GM21737 (cell line): ENCODE data around the gene ABR.
"Not testable (repeated sequence)": the region's sequence is repeated elsewhere in the genome, so short reads cannot be mapped to it uniquely, and the experiment has no call there.

ENCODE experiments used
- ATAC-seq: cut with Tn5 transposase; IDR thresholded peaks from one replicate; pipeline ENCODE4 v1.9.1; 2021; ENCODE audit warnings: mild to moderate bottlenecking, moderate library complexity; ENCODE audit not compliant: unreplicated experiment

Gene ABR

GRCh38 chr17:1122533-1123392 is 57.0 kb downstream of the ABR start:
- ATAC-seq = no peak

DNA sequence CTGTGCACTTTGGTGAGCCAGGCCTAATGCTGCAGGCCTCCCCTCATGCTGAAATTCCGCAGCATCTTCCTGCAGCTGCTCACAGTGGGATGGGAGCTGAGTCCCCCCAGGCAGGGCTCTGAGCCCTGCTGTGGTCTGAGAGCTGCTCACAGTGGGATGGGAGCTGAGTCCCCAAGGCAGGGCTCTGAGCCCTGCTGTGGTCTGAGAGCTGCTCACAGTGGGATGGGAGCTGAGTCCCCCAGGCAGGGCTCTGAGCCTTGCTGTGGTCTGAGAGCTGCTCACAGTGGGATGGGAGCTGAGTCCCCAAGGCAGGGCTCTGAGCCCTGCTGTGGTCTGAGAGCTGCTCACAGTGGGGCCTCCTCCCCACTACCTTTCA is 58.4 kb downstream of the ABR start:
- ATAC-seq = not testable (repeated sequence)

DNA sequence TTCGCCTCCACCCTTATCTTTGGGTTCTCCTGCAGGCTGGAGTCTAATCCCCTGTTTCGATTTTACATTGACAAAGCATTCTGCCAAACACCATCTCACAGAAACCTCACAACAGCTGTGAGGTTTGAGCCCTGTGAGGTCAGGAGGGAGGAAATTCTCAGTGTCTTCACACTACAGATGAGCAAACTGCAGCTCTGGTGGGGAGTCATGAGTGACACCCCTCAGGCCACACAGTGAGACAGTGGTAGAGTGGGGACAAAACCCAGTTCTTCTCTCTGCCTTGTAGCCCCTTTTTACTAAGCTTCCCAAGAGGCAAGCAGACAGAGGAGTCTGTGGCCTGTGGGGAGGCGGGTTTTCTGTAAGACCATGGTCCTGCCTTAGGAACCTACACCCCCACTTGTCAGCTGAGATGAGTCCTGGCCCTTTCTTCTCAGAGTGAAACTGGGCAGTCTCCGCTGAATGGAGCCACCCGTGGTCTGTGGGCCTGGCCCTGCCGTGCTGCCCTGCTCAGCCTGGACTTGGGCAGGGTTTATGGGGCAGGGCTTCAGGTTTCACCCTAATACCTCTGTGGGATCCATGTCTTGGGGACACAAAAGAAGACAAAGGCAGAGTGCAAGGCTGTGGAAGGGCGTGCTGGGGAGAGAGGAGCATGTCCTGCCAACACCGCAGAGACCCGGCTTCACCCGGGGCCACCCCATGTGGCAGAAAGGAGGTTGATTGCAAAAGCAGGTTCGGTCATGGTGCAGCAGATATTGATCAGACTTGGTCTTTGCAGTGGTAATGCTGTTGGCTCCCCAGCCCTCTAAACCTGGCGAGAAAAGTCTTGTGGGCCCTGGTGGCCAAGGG is 59.0 kb downstream of the ABR start:
- no peak for ATAC-seq

DNA sequence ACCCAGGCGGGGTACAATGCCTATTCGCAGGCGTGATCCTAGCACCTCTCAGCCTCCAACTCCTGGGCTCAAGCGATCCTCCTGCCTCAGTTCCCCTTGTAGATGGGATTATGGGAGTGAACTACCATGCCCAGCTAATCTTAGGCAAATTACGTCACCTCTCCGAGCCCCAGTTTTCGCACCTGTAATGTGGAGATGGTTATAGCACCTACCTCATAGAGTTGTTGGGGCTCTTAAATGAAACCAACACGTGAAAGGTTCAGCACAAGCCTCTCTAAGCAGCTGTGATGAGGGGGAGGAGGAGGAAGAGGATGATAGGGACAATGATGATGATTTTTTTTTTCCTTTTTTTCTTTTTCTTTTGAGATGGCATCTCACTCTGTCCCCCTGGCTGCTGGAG is 59.9 kb downstream of the ABR start:
- ATAC-seq = no peak

DNA sequence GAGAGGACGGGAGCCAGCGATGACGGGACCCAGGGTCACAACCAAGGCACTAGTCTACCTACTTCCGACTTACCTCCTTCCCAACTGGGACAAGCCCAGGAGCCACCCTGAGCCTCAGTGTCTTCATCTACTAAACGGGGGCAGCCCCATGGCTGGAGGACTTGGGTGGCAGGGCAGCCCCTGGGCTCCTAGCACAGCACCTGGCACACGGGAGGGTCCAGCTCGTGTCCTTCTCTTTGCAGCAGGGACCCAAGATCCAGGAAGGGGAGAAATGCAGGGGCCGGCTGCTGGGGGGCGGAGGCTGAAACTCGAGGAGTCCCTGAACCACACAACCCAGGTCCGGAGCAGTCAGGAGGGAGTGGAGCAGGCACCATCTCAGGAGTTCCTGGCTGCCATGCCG is 63.2 kb downstream of the ABR start:
- no peak for ATAC-seq

DNA sequence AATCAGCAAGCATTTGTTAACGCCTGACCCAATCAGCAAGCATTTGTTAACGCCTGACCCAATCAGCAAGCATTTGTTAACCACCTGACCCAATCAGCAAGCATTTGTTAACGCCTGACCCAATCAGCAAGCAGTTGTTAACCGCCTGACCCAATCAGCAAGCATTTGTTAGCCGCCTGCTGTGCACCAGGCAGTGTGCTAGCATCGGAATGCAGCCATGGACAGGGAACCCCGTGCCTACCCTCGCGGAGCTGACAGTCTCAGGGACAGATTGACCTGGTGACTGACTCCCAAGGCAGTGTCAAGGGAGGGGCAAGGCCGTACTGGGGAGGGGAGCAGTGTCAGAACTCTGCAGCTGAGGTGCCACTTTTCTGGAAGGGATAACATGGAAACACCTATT is 66.9 kb downstream of the ABR start:
- ATAC-seq = no peak

GRCh38 chr17:1111599-1112443 is 68.0 kb downstream of the ABR start:
- no peak for ATAC-seq

DNA sequence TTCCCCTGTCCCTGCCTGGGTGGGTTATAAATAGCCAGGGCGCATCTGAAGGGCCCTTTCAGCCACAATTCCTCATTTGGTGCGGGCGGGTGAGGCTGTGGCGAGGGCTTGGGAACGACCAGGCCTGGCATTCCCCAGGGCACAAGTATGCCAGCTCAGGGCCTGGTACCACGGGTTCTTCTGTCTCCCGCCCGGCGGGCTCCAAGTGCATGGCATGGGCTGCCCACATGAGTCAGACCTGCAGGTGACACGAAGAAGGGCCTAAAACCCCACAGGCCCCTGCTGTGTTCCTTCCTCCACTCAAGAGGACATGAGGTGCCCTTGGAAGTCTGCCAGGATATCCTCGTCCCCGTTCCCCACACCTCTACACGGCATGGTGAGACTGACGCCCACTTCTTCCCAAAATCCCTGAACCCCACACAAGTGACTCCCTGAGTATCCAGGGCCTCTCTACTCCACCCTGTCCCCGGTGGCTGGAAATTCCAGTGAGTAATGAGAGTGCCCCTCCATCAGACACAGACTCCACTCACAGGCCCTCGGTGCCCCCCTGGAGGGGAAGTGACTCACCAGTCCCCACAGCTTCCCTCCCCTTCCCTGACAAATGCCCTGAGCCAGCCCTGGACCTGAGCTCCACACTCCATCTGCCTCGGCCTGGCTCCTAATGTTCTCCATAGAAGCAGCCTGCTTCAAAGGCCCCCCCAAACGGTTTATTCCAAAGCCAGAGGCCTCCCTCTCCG is 68.8 kb downstream of the ABR start:
- no peak for ATAC-seq

DNA sequence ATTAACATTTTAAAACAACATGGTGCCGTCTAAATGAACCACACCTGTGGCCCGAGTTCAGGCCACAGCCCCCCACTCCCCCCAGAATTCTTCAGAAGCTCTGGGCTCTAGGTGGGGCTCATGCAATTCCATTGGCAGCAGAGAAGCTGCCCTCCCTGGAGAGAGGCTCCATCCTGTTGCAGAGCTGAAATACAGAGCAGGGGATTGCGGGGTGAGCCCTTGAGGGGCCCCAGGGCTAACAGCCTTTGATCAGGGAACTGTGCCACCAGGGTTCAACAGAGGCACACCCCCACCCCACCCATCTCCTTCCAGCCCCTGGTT is 69.3 kb downstream of the ABR start:
- ATAC-seq = no peak

GRCh38 chr17:1109606-1110540 is 69.9 kb downstream of the ABR start:
- ATAC-seq = peak; percentile 16

GRCh38 chr17:1108765-1109605 is 70.8 kb downstream of the ABR start:
- ATAC-seq = peak; percentile 41

- peak; percentile 6 for ATAC-seq
Observed at GRCh38 chr17:1108478-1108764, 71.4 kb downstream of the ABR start.

DNA sequence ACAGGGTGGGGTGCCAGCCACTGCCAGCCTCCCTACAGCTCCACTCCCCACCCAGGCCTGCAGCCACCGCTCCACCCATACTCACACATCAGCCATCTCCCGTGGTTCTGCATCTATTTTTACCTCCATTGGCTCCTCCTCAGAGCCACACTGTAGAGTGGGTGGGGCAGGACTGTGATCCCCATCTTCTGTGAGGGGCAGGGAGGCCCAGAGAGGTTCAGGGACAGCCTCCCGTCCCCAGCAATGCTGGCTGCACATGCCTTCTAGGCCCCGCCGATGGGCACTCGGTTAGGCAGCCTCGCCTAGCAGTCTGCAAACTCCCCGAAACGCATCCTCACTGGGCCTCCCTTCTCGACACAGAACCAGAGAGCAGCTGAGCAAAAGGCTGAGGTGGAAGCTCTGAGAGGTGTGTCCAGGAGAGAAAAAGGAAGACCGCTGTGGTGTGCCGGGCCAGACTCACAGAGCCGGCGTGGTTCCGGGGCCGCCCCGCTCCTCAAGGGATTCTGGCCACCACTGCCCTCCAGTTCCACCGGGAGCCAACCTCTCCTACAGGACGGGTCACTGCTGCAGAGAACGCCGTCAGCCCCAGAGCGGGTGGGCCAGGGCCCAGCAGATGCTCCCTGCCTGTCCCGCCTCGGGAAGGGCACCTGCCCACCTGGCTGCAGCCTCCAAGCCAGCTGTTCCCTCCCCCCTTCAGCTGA is 71.9 kb downstream of the ABR start:
- ATAC-seq = no peak

- no peak for ATAC-seq
Observed at GRCh38 chr17:1107083-1107776, 72.6 kb downstream of the ABR start.

- ATAC-seq = no peak
Observed at GRCh38 chr17:1104222-1104621, 75.6 kb downstream of the ABR start.

DNA sequence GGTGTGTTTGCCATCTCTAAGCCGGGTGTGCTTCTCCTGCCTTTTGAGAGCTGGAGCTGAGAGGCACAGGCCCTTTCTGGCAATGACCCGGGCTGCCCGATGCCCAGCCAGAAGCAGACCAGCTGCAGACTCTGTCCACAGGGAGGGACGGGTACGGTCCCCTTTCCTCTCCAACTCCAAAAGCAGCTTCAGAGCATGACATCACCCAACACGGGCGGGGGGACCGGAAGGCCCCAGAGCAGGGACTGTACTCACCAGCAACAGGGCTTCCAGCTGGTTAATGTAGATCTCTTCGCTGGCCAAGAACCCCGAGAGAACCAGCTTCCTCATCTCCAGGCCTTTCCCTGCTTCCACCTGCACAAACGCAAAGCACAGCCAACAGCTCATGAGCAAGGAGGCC is 79.4 kb downstream of the ABR start:
- ATAC-seq = no peak

GRCh38 chr17:1099242-1099641 is 80.5 kb downstream of the ABR start:
- ATAC-seq = no peak
